ENCODE measurements around the gene AOAH.

Gene AOAH

GRCh38 chr7:36600314-36600682 is 124.0 kb downstream of the AOAH start:
- DNase-seq (ENCODE audit: low read depth): no peak
- H3K4me3 ChIP-seq (ENCODE audit: low read length): no peak overlapping the region
- no peak for TF ChIP-seq CTCF (conservative IDR thresholded peaks at IDR 0.05; ENCODE audit: low read depth, low read length)

- H3K4me3 ChIP-seq (ENCODE audit: low read length): no peak overlapping the region
- TF ChIP-seq CTCF (conservative IDR thresholded peaks at IDR 0.05; ENCODE audit: low read depth, low read length): no peak
- DNase-seq (ENCODE audit: low read depth): no peak
Observed at GRCh38 chr7:36599645-36600313, 124.5 kb downstream of the AOAH start.

GRCh38 chr7:36598054-36598674 is 126.1 kb downstream of the AOAH start:
- no peak for TF ChIP-seq CTCF (conservative IDR thresholded peaks at IDR 0.05; ENCODE audit: low read depth, low read length)
- H3K4me3 ChIP-seq (ENCODE audit: low read length): no peak overlapping the region
- DNase-seq (ENCODE audit: low read depth): no peak

- H3K4me3 ChIP-seq (ENCODE audit: low read length): no peak overlapping the region
- no peak for TF ChIP-seq CTCF (conservative IDR thresholded peaks at IDR 0.05; ENCODE audit: low read depth, low read length)
- no peak for DNase-seq (ENCODE audit: low read depth)
Observed at GRCh38 chr7:36597090-36597773, 127.1 kb downstream of the AOAH start.

- H3K4me3 ChIP-seq (ENCODE audit: low read length): no peak overlapping the region
- no peak for TF ChIP-seq CTCF (conservative IDR thresholded peaks at IDR 0.05; ENCODE audit: low read depth, low read length)
- no peak for DNase-seq (ENCODE audit: low read depth)
Observed at GRCh38 chr7:36594445-36594844, 129.8 kb downstream of the AOAH start.

GRCh38 chr7:36591636-36592035 is 132.7 kb downstream of the AOAH start:
- H3K4me3 ChIP-seq (ENCODE audit: low read length): no peak overlapping the region

More at GRCh38 chr7:36591636-36592035, 132.7 kb downstream of the AOAH start:
- TF ChIP-seq CTCF (conservative IDR thresholded peaks at IDR 0.05; ENCODE audit: low read depth, low read length): no peak
- DNase-seq (ENCODE audit: low read depth): no peak
